KMS-11 (cell line): Measurements from ENCODE around the gene DNMT3A.

Experiments used
- H2AFZ ChIP-seq: fragments of 200-600 bp; sonication (generic); 2 replicates; pipeline ENCODE4 v1.6.1; 2016; ENCODE audit warnings: antibody characterized with exemption, mixed run types, low read depth
- H3K27ac ChIP-seq: fragments of 200-600 bp; sonication (generic); 2 replicates; pipeline ENCODE4 v1.6.1; 2016; ENCODE audit warnings: mild to moderate bottlenecking, mixed run types
- H3K27me3 ChIP-seq: fragments of 200-600 bp; sonication (generic); 2 replicates; pipeline ENCODE4 v1.6.1; 2017; ENCODE audit warnings: mild to moderate bottlenecking, low read depth, mixed run types, moderate library complexity; ENCODE audit not compliant: insufficient read depth
- H3K36me3 ChIP-seq: fragments of 200-600 bp; sonication (generic); 2 replicates; pipeline ENCODE4 v1.6.1; 2017; ENCODE audit warnings: mild to moderate bottlenecking, mixed run types; ENCODE audit not compliant: insufficient read depth
- H3K4me1 ChIP-seq: fragments of 200-600 bp; sonication (generic); 2 replicates; pipeline ENCODE4 v1.6.1; 2016; ENCODE audit warnings: mild to moderate bottlenecking, low read depth, mixed run types; ENCODE audit not compliant: poor library complexity, severe bottlenecking
- H3K4me2 ChIP-seq: fragments of 200-600 bp; sonication (generic); 2 replicates; pipeline ENCODE4 v1.7.0; 2016; ENCODE audit warnings: mild to moderate bottlenecking, mixed run types
- H3K4me3 ChIP-seq: fragments of 200-600 bp; sonication (generic); IDR thresholded peaks from 2 replicates; pipeline ENCODE4 v1.6.1; 2017; ENCODE audit warnings: low read depth, low read length, mixed read lengths; ENCODE audit not compliant: insufficient read depth
- H3K79me2 ChIP-seq: fragments of 200-600 bp; sonication (generic); 2 replicates; pipeline ENCODE4 v1.6.1; 2016; ENCODE audit warnings: low read depth, mixed run types; ENCODE audit not compliant: insufficient read depth
- H3K9ac ChIP-seq: fragments of 200-600 bp; sonication (generic); 2 replicates; pipeline ENCODE4 v1.6.1; 2016; ENCODE audit warnings: mild to moderate bottlenecking, mixed run types
- H4K20me1 ChIP-seq: fragments of 200-600 bp; sonication (generic); 2 replicates; pipeline ENCODE4 v1.6.1; 2016; ENCODE audit warnings: mild to moderate bottlenecking, mixed run types; ENCODE audit not compliant: insufficient read depth
- TF ChIP-seq, protein P1 (sequence below): fragments of 200-600 bp; sonication (generic); conservative IDR thresholded peaks from 2 replicates; pipeline ENCODE4 v1.6.1; 2017; ENCODE audit warnings: low read depth, mild to moderate bottlenecking, antibody characterized with exemption, low read length, moderate library complexity, mixed read lengths

DNMT3A gene

DNA sequence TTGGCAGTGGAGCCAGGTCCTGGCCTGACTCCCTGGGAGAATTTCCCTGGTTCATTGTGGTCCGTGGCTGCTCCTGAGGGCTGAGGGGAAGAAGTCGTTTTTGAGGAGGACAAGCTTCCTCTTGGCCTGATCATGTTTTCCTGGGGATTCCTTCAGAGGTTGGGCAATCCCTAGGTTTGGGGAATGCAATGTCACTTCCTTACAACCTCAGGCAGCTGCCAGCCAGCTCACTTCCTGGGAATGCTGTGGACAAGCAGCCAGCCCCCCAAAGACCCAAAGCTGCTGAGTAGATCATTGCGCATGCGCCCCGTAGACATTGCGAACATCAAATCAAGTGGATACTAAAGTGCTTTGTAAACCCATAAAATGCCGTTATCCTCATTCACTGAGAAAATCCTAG is 7.7 kb upstream of the DNMT3A start:
- no peaks in the 10 kb centered on the region for H3K79me2 ChIP-seq
- no peak overlapping the region for H3K4me3 ChIP-seq
- no peak overlapping the region for H3K9ac ChIP-seq
- TF ChIP-seq, protein P1, sequence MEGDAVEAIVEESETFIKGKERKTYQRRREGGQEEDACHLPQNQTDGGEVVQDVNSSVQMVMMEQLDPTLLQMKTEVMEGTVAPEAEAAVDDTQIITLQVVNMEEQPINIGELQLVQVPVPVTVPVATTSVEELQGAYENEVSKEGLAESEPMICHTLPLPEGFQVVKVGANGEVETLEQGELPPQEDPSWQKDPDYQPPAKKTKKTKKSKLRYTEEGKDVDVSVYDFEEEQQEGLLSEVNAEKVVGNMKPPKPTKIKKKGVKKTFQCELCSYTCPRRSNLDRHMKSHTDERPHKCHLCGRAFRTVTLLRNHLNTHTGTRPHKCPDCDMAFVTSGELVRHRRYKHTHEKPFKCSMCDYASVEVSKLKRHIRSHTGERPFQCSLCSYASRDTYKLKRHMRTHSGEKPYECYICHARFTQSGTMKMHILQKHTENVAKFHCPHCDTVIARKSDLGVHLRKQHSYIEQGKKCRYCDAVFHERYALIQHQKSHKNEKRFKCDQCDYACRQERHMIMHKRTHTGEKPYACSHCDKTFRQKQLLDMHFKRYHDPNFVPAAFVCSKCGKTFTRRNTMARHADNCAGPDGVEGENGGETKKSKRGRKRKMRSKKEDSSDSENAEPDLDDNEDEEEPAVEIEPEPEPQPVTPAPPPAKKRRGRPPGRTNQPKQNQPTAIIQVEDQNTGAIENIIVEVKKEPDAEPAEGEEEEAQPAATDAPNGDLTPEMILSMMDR: no peak
- no peak overlapping the region for H2AFZ ChIP-seq
- H3K27me3 ChIP-seq: no peaks in the 10 kb centered on the region
- H3K4me1 ChIP-seq: peaks cover 12% of the 10 kb centered on the region
- H3K36me3 ChIP-seq: no peaks in the 10 kb centered on the region
- H4K20me1 ChIP-seq: no peaks in the 10 kb centered on the region
- H3K4me2 ChIP-seq: no peak overlapping the region
- no peak overlapping the region for H3K27ac ChIP-seq

DNA sequence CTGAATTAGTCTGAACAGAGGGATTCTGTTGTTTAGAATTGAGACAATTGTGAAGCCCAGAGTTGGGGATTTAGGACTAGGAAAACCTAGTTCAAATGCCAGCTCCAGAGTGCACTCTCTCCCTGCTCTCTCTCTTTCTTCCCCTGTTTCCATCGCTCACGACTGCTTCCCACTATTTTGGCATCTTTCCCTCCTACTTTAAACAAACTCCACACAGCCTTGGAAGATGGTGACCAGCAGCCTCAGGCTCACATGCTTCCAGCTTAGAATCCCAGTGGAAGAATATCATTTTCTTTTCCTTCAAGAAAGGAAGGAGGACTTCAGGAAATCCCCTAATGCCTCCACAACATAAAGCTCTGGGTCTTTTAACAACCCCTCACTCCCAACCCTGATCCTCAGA is 6.1 kb upstream of the DNMT3A start:
- Histone ChIP-seq H4K20me1 (no peaks in the 10 kb centered on the region), H3K36me3 (no peaks in the 10 kb centered on the region), H2AFZ (no peak overlapping the region), H3K9ac (no peak overlapping the region), H3K79me2 (no peaks in the 10 kb centered on the region), H3K4me3 (no peak overlapping the region), H3K27me3 (peaks cover 3% of the 10 kb centered on the region; the same call in 1 of the 2 replicates), H3K27ac (no peak overlapping the region), H3K4me2 (no peak overlapping the region), H3K4me1 (peaks cover 8% of the 10 kb centered on the region)
- TF ChIP-seq, protein P1: no peak

DNA sequence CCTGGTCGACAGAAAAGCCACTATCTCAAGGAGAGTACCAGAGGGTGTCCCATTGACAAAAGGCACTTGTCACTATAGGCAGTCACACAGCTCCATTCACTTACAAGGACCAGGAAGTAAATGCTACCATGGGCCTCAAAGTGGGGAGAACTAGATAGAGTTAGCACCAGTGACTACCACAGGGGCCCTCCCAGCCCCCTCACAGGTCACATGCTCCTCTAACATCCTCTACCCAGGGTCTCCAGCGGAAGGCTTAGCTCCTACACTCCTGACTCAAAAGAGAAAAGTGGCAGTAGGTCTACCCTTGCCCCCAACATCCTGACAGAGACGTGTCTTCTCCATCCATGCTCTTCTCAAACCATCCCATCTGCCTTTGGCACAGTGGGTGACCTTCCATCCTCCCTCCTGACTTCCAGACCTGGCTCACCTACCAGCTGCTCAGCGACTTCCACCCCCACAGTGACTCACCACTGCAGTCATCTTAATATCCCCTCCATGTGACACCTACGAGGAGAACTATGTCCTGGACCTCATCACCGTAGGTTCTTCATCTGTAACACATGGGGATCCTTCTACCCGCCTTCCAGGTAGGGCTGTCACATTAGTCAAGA is 5.6 kb upstream of the DNMT3A start:
- H3K4me3 ChIP-seq: no peak overlapping the region
- no peak overlapping the region for H3K27ac ChIP-seq
- no peak overlapping the region for H3K9ac ChIP-seq
- no peaks in the 10 kb centered on the region for H3K79me2 ChIP-seq
- H3K4me2 ChIP-seq: no peak overlapping the region
- TF ChIP-seq, protein P1: no peak
- H3K27me3 ChIP-seq: peaks cover 3% of the 10 kb centered on the region; the same call in 1 of the 2 replicates
- no peak overlapping the region for H2AFZ ChIP-seq
- H4K20me1 ChIP-seq: no peaks in the 10 kb centered on the region
- peaks cover 3% of the 10 kb centered on the region for H3K4me1 ChIP-seq
- no peaks in the 10 kb centered on the region for H3K36me3 ChIP-seq

- Histone ChIP-seq H3K27ac (no peak overlapping the region), H3K4me3 (no peak overlapping the region), H3K4me2 (peak overlapping the region; percentile 45; the same call in 1 of the 2 replicates), H4K20me1 (no peaks in the 10 kb centered on the region), H2AFZ (no peak overlapping the region), H3K9ac (no peak overlapping the region), H3K4me1 (no peaks in the 10 kb centered on the region), H3K27me3 (peaks cover 3% of the 10 kb centered on the region; the same call in 1 of the 2 replicates), H3K36me3 (no peaks in the 10 kb centered on the region), H3K79me2 (no peaks in the 10 kb centered on the region)
- TF ChIP-seq, protein P1: no peak
Measured at GRCh38 chr2:25343187-25343825, 1.6 kb upstream of the DNMT3A start.
